DND-41 (cell line): ENCODE data around the gene SLC12A8.

ENCODE experiments used
- CTCF ChIP-seq: IDR thresholded peaks from 2 replicates; pipeline ENCODE4 v1.5.1; 2012; ENCODE audit warnings: borderline replicate concordance, low read length, moderate library complexity, mild to moderate bottlenecking; ENCODE audit not compliant: poor library complexity, severe bottlenecking; ENCODE audit errors: extremely low read depth
- EZH2 ChIP-seq: IDR thresholded peaks from 3 replicates; pipeline ENCODE4 v1.6.1; 2012; ENCODE audit warnings: borderline replicate concordance, low read depth, mild to moderate bottlenecking, moderate library complexity, low read length, inconsistent platforms; ENCODE audit not compliant: severe bottlenecking

GRCh38 chr3:125055913-125056745 lies 156.4 kb downstream of the SLC12A8 start, which contains the start of gene HEG1:
- no peak for TF ChIP-seq CTCF
- no peak for TF ChIP-seq EZH2
